HCT116 (cell line): ENCODE results near the gene RPL7L1.

Experiments used
- CEBPB ChIP-seq: IDR thresholded peaks from 2 replicates; pipeline ENCODE4 v1.6.1; 2012; ENCODE audit warnings: low read depth
- POLR2A ChIP-seq: IDR thresholded peaks from 2 replicates; pipeline ENCODE4 v1.7.0; 2011; ENCODE audit warnings: borderline replicate concordance; ENCODE audit not compliant: insufficient read depth, insufficient read length; ENCODE audit errors: extremely low read depth
- POLR2AphosphoS5 ChIP-seq: IDR thresholded peaks from 2 replicates; pipeline ENCODE4 v1.6.1; 2011; ENCODE audit warnings: mild to moderate bottlenecking, low read depth, low read length, moderate library complexity
- TF ChIP-seq, protein P1 (sequence below): IDR thresholded peaks from 2 replicates; pipeline ENCODE4 v1.6.1; 2011; ENCODE audit warnings: mild to moderate bottlenecking, low read length, moderate library complexity; ENCODE audit not compliant: insufficient replicate concordance; ENCODE audit errors: extremely low read depth

DNA sequence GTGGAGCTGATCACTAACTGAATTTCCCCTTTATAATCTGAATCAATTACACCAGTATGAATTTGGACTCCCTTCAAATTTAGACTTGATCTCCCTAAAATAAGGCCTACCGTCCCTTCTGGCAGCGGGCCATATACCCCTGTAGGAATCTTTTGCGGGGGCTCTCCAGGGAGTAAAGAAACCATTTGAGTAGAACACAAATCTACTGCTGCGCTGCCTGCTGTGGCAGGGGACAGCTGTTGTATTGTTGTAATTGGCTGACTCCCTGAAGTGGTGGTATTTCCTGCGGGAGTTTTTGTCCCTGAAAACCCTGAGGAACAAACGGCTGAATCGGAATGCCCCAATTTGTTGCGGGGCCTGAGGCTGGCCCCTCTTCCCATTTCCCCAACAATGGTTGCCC, 20.5 kb downstream of the RPL7L1 start:
- TF ChIP-seq, protein P1, sequence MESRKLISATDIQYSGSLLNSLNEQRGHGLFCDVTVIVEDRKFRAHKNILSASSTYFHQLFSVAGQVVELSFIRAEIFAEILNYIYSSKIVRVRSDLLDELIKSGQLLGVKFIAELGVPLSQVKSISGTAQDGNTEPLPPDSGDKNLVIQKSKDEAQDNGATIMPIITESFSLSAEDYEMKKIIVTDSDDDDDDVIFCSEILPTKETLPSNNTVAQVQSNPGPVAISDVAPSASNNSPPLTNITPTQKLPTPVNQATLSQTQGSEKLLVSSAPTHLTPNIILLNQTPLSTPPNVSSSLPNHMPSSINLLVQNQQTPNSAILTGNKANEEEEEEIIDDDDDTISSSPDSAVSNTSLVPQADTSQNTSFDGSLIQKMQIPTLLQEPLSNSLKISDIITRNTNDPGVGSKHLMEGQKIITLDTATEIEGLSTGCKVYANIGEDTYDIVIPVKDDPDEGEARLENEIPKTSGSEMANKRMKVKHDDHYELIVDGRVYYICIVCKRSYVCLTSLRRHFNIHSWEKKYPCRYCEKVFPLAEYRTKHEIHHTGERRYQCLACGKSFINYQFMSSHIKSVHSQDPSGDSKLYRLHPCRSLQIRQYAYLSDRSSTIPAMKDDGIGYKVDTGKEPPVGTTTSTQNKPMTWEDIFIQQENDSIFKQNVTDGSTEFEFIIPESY = no peak
- TF ChIP-seq CEBPB (no peak), POLR2A (no peak), POLR2AphosphoS5 (no peak)
